ENCODE measurements around the gene DVL2. TPM values are rescaled to one million over a fixed set of nuclear protein-coding genes. Genes with fewer than 3 reads are reported as not detected.

Gene DVL2
- total and polyA plus RNA-seq, 7 donors: 12.0 to 56.2 (median 36.4) TPM

DNA sequence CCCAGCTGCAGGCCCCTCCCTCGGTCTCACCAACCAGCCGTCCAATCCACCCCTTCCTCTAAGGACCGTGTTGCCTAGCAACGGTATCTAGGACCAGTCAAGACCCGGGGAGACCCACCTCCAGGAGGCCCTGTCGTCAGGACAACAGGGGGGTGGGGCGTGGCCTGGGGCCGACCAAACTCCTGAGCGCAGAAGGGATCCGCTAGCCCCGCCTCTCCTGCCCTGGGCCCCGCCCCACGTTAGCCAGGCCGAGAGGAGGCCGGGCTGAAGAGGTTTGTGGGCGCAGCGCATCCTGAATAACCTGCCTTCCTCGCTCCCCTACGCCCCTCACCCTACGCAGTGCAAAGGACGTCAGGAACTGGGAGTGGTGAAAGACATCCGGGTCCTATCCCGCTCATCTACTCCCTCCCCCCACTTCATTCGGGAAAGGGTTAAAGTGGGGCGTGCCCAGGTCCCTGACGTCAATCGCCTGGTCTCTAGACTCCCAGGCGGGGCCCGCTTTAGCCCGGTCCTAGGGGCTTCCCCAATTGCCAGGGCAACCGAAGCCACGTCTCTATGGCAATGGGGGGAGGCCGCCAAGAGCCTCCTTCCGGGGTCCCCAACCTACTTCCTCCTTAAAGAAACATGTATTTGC lies 29.4 kb downstream of the DVL2 start:
- Histone ChIP-seq H3K36me3 (peaks cover 0 to 29% (median 14%) of the 10 kb centered on the region in 4 donors), H3K27me3 (no peaks in the 10 kb centered on the region), H3K27ac (peak overlapping the region; percentile 73 to 79 (median 76)), H3K4me3 (peak overlapping the region; percentile 31 to 61 (median 54)), H3K4me1 (peaks cover 0 to 29% (median 19%) of the 10 kb centered on the region in 4 donors), H3K9me3 (no peaks in the 10 kb centered on the region)
- 0 to 1% methylated on average over 34 of the region's 34 CpGs for WGBS, 2 donors
- DNase-seq: peak; percentile 94
- intact Hi-C loops (cut with DNase I): no loop called here
- TF ChIP-seq POLR2AphosphoS5 (IDR thresholded peaks at IDR 0.05) (peak in 3 of 4 donors; percentile 51 to 66 (median 52)), POLR2A (IDR thresholded peaks at IDR 0.05) (no peak), EP300 (IDR thresholded peaks at IDR 0.05) (peak in 2 of 4 donors; percentile 17 to 74)

DNA sequence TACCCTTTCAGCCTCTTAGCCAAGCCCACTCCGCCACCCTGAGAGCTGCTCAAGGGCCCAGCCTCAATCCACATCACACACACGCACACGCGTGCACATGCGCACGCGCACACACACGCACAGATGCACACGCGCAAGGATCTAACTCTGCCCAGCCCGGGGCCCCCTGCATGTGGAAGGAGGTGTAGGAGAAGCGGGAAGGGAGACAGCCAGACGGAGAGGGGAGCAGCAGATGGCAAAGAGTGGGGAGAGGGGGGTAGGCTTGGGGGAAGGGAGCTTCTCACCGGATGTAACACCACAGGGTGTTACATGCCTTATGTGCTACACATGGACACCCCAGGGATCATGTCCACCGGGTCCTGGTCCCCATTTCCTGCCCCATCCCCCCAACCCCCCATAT lies 30.0 kb downstream of the DVL2 start:
- H3K36me3 ChIP-seq: peaks cover 0 to 32% (median 14%) of the 10 kb centered on the region in 4 donors
- intact Hi-C loops (cut with DNase I): no loop called here
- no peak for DNase-seq
- H3K27ac ChIP-seq: peak overlapping the region; percentile 73 to 79 (median 76)
- TF ChIP-seq POLR2AphosphoS5 (IDR thresholded peaks at IDR 0.05) (no peak), POLR2A (IDR thresholded peaks at IDR 0.05) (no peak)
- TF ChIP-seq, protein P1, sequence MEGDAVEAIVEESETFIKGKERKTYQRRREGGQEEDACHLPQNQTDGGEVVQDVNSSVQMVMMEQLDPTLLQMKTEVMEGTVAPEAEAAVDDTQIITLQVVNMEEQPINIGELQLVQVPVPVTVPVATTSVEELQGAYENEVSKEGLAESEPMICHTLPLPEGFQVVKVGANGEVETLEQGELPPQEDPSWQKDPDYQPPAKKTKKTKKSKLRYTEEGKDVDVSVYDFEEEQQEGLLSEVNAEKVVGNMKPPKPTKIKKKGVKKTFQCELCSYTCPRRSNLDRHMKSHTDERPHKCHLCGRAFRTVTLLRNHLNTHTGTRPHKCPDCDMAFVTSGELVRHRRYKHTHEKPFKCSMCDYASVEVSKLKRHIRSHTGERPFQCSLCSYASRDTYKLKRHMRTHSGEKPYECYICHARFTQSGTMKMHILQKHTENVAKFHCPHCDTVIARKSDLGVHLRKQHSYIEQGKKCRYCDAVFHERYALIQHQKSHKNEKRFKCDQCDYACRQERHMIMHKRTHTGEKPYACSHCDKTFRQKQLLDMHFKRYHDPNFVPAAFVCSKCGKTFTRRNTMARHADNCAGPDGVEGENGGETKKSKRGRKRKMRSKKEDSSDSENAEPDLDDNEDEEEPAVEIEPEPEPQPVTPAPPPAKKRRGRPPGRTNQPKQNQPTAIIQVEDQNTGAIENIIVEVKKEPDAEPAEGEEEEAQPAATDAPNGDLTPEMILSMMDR (IDR thresholded peaks at IDR 0.05): no peak
- 79 to 80% methylated on average over 15 of the region's 15 CpGs for WGBS, 2 donors
- peak overlapping the region; percentile 31 to 61 (median 54) for H3K4me3 ChIP-seq
- peaks cover 0 to 29% (median 19%) of the 10 kb centered on the region in 4 donors for H3K4me1 ChIP-seq
- H3K9me3 ChIP-seq: no peaks in the 10 kb centered on the region
- no peaks in the 10 kb centered on the region for H3K27me3 ChIP-seq

DNA sequence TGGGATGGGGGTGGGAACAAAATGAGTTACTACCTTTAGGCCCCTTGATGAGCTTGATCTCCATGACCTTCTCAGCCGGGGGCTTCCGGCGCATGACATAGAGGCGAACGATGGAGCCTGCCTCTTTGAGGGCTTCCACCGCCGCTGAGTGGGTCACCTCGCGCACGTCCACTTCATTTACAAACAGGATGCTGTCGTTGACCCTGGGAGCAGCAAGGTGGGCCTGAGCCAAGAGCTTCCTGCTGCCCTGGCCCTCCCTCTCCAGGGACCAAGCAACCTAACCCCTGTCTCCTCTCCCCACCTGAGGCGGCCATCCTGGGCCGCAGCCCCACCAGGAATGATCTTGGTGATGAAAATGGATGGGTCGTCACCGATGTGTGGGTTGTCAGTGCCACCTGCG lies 30.9 kb downstream of the DVL2 start:
- no peak for DNase-seq
- H3K4me3 ChIP-seq: no peak overlapping the region
- H3K27ac ChIP-seq: no peak overlapping the region
- H3K4me1 ChIP-seq: peaks cover 0 to 29% (median 19%) of the 10 kb centered on the region in 4 donors
- TF ChIP-seq POLR2AphosphoS5 (IDR thresholded peaks at IDR 0.05) (no peak), EP300 (IDR thresholded peaks at IDR 0.05) (no peak), POLR2A (IDR thresholded peaks at IDR 0.05) (no peak)
- TF ChIP-seq, protein P1 (IDR thresholded peaks at IDR 0.05): no peak
- H3K27me3 ChIP-seq: no peaks in the 10 kb centered on the region
- no peaks in the 10 kb centered on the region for H3K9me3 ChIP-seq
- intact Hi-C loops (cut with DNase I): no loop called here
- 94 to 95% methylated on average over 16 of the region's 16 CpGs for WGBS, 2 donors
- peaks cover 0 to 39% (median 14%) of the 10 kb centered on the region in 4 donors for H3K36me3 ChIP-seq

DNA sequence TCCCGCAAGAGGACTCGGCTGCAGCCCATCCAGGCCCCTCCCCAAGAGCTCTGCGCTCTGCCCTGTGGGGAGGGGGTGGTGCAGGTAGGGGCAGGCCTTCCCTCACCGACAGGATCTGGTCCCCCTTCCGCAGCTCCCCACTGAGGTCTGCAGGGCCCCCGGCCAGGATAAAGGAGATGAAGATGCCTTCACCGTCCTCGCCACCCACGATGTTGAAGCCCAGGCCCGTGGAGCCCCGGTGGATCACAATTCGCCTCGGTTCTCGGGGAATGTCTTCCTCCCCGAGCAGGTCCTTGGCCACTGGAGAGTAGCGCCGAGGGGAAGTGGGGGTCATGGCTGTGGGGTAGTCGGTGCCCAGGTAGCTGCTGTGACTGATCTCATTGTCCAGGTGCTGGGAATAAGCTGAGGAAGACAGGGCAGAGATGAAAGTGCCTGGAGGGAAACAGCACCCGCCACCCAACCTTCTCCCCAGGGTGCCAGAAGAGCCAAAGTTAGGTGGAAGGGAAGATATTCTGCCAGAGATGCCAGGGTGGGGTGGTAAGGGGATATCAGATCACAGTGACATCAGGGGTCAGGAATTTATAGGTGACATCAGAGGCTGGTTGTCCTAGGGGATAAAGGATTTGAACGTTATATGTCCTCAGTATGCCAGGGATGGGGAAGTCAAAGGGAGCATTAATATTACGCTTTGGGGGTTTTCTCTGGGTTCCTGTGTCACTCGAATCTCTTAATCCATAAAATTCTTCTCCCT lies 37.5 kb downstream of the DVL2 start:
- Histone ChIP-seq H3K4me1 (no peaks in the 10 kb centered on the region), H3K4me3 (no peak overlapping the region), H3K27ac (no peak overlapping the region), H3K9me3 (no peaks in the 10 kb centered on the region), H3K36me3 (peaks cover 14 to 80% (median 31%) of the 10 kb centered on the region in 4 donors), H3K27me3 (no peaks in the 10 kb centered on the region)
- whole genome bisulfite sequencing, 2 donors: 90 to 93% methylated on average over 22 of the region's 22 CpGs
- TF ChIP-seq POLR2AphosphoS5 (IDR thresholded peaks at IDR 0.05) (no peak), EP300 (IDR thresholded peaks at IDR 0.05) (no peak), POLR2A (IDR thresholded peaks at IDR 0.05) (no peak)
- TF ChIP-seq, protein P1 (IDR thresholded peaks at IDR 0.05): no peak
- intact Hi-C loops (cut with DNase I): no loop called here
- DNase-seq: no peak

DNA sequence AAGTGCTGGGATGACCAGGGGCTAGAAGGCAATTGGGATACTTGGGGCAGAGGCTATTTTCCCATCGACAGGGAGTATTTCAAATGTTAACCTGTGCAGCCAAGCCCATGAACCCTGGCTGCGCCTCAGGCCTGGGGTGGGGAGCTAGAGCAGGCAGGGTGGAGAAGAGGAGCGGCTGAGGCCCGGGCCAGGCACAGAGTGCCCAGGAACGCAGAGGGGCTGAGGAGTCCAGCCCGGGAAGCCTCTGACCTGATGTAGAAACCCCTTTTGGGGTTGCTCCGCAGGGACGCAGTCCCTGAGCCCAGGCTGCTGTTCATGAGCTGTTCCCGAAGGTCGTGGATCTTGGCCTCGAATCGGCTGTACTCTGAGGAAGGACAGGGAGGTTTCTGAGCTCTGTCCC lies 38.3 kb downstream of the DVL2 start:
- H3K36me3 ChIP-seq: peaks cover 16 to 80% (median 31%) of the 10 kb centered on the region in 4 donors
- H3K27me3 ChIP-seq: no peaks in the 10 kb centered on the region
- TF ChIP-seq, protein P1 (IDR thresholded peaks at IDR 0.05): no peak
- TF ChIP-seq EP300 (IDR thresholded peaks at IDR 0.05) (no peak), POLR2A (IDR thresholded peaks at IDR 0.05) (no peak), POLR2AphosphoS5 (IDR thresholded peaks at IDR 0.05) (no peak)
- no peaks in the 10 kb centered on the region for H3K9me3 ChIP-seq
- WGBS, 2 donors: 92 to 94% methylated on average over 12 of the region's 12 CpGs
- DNase-seq: no peak
- H3K27ac ChIP-seq: no peak overlapping the region
- intact Hi-C loops (cut with DNase I): no loop called here
- no peaks in the 10 kb centered on the region for H3K4me1 ChIP-seq
- no peak overlapping the region for H3K4me3 ChIP-seq

Measured in sigmoid colon (tissue), 7 donors.